ENCODE data around the gene TMEM175.
A peak's percentile ranks its signal among the peaks of the same experiment; 100 is the strongest.

The TMEM175 gene

GRCh38 chr4:961351-962230, 29.3 kb downstream of the TMEM175 start:
- DNase-seq, result peak; percentile 46

GRCh38 chr4:962231-963208, 30.3 kb downstream of the TMEM175 start:
- DNase-seq, result peak; percentile 46

GRCh38 chr4:963276-964225, 31.3 kb downstream of the TMEM175 start:
- no peak for DNase-seq

DNA sequence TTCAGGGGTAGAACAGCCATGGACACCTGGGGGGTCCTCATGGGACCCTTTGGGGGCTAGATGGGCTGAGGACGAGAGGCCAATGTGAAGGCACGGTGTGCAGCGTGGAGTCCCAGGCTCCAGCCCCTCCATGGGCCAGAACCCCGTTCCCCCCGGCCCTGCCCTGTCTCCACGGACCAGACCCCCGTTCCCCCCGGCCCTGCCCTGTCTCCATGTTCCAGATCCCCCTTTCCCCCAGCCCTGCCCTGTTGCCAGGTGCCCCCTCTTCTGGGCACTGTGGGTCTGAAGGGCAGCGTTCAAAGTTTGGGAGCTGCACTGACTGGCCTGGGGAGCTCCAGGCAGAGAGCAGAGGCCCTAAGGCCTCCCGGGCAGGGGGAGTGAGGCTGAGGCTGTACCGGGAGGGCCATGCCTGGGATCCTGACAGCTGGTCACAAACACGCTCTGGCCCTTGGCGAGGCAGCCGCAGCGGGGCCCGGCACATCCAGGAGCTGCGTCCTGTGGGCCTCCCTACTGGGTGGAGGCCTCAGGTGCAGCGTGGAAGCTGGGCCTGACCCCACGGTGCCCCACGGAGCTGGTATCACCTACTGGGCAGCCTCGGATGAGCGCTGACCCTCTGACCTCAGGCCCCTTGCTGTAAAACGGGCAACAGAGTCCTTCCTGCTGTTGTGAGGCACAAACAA, 32.2 kb downstream of the TMEM175 start:
- DNase-seq, result no peak

DNA sequence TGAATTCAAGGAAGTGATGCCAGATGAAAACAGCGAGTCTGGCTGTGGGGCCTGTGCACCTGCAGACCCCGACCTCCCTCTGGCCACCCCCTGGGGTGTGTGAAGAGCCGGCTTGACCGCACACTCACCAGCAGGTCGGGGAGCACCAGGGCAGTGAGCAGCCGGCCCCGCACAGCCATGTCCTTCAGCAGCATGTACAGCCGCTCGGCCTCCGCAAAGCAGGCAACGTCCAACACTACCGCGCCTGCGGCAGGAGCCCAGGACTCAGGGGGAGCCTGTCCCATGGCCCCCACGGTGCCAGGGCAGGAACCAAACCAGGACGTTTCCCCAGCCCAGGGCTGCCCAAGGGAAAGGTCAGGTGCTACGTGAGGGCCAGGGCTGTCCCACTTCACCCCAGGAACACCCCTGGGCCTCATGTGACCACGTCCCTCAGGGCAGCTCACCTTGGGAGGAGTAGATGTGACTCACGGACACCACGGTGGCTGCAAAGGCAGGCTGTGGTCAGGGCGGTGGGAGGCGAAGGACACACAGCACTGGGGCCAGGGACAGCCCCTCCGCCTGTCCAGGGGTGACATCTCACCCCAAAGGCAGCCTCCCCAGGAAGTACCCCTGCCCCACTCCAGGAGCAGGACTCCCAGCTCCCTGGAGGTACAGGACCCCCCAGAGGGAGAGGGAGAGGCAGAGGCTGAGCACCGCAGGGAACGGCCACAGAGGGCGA, 32.9 kb downstream of the TMEM175 start:
- no peak for DNase-seq

DNA sequence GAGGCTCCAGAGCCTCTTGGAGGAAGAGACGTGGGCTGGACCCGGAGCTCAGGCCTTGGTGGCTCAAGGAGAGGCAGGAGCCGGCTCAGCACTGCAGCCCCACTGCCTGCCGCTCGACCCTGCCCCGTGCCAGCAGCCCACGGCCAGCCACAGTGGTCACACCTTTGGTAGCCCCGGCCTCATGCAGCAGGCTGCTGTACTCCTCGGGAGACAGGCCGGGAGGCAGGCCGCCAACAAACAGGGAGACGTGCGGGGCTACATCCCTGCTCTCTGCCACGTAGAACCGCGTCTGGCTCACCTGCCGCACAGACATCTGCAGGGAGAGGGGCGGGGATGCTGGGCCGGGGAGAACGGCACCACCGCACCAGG, 33.5 kb downstream of the TMEM175 start:
- no peak for DNase-seq

DNA sequence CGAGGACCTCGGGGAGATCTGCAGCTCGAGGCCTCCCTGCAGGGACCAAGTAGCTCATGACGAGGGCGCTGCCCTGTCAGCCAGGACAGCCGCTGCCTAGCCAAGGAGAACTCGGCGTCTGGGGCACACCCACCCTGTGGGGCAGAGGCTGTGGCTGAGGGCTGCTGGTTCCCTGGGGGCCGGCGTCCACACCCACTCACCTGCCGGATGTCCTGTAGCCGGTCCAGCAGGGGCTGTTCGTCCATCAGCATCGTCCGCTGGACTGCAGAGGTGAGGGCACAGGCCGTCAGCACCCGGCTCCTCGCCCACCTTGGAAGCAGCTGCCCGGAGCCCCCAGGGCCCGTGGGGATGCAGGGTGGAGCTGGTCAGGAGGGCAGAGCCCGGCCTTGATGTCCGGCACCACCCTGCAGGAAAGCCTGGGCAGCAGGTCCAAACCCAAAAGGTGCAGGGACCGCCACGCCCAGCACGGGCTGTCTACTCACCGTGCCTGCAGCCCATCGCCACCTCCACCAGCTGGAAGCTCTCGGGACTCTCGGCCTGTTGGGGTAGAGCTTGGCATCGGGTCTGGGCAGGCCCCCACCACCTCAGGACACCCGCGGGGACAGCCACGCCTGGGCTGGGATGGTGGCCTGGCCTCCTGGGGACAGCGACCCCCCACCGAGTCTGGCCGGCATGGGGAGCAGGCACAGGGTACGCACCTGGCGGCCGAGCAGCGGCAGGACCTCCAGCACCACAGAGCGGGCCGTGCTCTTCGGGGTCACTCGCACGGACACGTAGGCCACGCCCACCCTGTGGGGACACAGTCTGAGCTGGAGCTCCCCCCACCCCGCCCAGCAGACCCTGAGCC, 34.2 kb downstream of the TMEM175 start:
- DNase-seq, result no peak

DNA sequence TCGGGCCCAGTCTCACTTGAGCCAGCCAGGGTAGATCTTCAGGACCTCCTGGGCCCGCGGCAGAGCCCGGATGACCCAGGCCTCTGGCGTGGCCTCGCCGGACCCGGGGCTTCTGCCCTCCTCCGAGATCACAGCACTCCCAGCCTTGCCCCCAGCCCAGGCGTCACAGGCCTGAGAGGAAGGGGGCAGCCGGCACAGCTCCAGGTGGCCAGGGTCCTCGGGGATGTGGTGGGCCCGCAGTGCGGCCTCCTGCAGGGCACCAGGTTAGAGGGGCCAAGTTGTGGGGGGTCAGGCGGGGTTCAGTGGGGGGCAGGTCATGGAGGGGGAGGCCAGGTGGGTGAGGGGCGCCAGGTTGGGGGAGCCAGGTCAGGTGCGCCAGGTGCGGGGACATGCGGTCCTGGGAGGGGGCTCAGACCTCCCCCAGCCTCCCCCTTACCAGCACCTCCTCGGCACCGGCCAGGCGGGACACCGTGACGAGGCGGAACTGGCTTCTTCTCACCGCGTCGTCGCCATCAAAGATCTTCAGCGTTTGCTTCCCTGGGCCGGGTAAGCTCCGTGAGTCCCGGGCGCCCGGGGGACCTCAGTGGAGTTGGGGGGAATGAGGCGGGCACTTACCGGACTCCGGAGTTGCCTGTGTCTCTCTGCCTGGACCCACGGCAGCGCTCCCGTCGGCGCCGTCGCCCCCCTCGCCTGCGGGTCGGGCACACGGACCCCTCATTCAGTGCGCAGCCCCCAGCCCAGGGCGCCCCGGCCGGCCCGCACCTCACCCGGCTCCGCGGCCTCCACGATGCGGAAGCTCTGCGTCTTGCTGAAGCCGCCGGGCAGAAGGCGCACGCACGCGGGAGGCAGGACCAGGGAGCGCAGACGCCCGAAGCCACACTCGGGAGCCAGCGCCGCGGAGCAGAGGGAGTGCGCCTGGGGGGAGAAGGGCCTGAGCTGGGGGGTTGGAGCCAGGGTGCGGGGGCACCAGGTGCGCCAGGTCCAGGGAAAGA, 35.1 kb downstream of the TMEM175 start:
- no peak for DNase-seq

DNA sequence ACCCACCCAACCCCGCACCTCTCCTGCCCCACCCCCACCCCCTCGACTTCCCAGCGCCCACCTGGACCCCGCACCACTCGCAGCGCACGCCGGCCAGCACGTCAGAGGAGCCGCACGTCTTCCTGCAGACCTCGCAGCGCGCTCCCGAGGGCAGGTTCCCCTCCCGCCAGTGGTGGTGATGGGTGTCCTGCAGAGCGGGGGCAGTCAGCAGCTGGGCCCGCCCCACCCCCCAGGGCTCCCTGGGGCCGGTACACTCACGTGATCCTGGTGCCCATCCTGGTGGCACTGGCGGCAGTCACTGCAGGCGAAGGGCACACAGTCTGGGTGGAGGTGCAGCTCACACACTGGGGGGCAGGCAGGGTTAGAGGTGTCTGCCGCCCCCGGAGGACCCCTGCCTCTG, 36.0 kb downstream of the TMEM175 start:
- no peak for DNase-seq

- DNase-seq, result no peak
These were observed 36.5 kb downstream of the TMEM175 start for GRCh38 chr4:968621-969394.

GRCh38 chr4:970046-970745, 37.9 kb downstream of the TMEM175 start:
- no peak for DNase-seq

GRCh38 chr4:970854-971520, 38.7 kb downstream of the TMEM175 start:
- no peak for DNase-seq

DNA sequence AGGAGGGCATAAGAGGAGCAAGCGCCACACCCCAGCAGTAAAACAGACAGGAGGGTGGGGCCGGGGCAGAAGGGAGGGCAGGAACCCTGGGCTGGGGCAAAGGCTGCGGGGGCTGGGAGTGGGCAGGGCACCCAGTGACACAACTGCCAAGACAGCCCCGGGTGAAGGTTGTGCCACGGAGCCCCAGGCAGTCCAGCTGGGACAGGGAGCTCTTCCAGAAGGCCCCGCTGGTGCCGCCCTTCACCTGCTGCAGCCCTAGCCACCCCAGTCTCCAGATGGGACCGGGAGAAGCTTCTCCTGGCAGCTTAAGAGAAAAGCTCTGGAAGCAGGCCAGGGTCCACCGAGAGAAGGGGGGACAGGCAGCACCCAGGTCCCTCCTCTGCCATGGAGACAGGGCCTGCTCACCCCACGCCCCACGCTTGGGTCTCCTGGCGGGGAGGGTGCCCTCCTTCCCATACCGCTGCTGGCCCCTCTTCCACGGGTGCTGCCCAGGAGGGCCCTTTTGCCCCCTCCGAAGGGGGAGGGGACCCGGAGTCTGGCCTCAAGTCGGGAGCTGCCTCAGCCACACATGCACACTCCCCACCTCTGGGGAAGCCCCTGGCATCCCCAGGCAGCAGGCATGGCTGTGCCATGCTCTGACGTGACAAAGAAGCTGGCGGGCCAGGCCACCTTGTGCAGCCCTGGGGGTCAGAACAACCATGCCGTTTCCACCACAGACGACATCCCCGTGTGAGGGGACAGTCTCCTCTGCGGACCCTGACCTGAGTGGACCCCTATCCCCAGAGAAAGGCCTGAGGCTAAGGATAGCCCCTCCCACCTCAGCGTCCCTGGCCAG, 39.6 kb downstream of the TMEM175 start:
- no peak for DNase-seq

DNA sequence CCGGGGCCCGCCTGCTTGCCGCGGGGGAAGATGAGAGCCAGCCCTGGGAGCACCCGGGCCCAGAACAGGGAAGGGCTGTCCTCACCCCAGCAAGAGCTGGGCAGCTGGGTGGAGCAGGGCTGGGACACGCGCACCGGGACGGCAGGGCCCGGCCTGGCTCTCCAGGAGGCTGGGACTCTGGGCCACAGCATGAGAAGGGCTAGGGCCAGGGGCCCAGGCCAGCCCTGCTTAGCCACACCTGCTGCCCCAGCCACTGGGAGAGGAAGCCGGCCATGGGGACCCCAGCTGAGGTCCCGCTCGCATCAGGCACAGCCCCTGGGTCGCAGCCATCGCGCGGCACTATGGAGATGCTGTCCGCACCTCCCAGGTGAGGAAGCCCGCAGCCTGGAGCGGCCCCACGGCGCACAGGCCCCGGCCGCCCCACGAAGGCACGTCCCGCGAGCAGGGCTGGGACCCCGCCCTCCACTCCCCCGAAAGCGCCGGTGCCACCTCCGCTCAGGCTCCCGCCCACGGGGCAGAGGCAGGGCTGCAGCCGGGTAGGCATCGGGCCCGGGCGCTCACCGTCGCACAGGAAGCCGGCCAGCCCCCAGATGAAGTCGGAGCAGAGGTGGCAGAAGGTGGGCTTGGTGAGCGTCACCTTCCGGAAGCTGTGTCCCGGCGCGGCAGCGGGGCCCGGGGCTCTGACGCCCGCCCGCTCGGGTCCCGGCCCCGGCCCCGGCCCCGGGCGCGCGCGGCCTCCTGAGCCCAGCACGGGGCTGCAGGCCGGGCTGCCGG, 40.6 kb downstream of the TMEM175 start:
- DNase-seq, result no peak

Measured in NCI-H1092 treated with DMSO at 0.1 percent for 48 hours (cell line).